NCI-H510A (cell line): ENCODE data around the gene GALNT17.

Source experiments
- DNase-seq: peaks from one replicate; lab custom pipeline; 2025; lab: John Stamatoyannopoulos, UW

The GALNT17 gene

DNA sequence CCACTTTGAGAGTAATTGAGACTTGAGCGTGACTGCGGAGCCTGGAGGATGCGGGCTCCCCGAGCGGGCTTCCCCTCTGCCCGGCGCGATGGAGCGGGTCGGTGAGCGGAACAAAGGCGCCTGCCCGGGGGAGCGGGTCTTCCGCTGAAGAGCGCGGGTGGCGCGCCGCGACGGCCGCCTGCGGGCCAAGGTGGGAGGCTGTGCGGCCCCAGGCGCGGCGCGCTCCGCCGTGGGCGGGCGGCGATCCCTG lies at the start of gene GALNT17:
Gene GALNT17 (plus strand): TSS at position 18 of the 250 bp plus-strand sequence.
- DNase-seq: no peak

DNA sequence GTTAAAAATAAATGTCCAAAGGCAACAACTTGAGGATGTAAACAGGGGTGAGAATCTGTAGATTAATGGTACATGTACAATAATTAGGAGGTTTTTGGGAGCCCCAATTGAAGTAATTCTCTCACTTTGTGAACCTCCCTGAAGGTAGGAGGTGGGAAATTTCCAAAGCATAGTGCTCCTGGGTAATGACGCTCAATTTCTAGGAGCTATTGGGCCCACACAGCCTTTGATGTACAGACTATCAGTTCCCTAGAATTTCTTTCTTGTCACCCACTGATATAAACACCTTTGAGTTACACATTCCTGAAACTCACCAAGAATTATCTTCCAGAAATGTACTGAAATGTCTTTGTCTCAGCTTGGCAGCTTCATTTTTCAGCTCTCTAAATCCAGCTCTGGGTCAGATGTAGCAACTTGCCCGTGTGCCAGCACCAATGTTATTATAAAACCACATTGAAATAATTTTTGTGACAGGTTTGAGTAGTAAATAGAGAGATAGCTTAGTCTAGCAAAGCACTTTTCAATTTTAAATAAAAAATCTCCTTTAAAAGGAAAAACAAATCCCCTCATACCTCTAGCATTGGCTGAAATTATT lies 36.6 kb upstream of the GALNT17 start:
- no peak for DNase-seq

DNA sequence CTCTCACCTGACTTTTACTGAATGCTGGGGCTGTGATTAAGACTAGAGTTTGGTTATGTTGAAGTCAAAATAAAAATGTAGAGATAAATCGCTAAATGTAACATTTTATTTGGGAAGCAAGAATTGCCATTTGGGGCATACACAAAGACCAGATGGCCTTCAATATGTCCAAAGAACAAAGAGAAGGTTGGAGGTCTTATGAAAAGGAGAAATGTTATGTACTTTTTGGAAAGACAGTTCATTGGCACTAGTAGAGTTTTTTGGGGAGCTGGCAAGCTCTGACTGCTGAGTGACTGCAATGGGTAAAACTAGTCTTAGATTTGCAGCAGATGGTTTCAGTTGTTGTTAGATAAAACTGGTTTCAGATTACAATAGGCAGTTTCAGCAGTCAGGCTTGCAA lies 35.6 kb upstream of the GALNT17 start:
- no peak for DNase-seq

DNA sequence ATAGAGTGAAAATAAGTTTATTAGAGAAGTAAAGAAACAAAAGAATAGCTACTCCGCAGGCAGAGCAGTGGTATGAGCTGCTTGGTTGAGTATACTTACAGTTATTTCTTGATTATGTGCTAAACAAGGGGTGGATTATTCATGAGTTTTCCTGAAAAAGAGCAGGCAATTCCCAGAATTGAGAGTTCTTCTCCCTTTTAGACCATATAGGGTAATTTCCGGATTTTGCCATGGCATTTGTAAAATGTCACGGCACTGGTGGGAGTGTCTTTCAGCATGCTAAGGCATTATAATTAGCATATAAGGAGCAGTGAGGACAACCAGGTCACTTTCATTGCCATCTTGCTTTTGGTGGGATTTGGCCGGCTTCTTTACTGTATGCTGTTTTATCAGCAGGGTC lies 25.7 kb upstream of the GALNT17 start:
- no peak for DNase-seq

DNA sequence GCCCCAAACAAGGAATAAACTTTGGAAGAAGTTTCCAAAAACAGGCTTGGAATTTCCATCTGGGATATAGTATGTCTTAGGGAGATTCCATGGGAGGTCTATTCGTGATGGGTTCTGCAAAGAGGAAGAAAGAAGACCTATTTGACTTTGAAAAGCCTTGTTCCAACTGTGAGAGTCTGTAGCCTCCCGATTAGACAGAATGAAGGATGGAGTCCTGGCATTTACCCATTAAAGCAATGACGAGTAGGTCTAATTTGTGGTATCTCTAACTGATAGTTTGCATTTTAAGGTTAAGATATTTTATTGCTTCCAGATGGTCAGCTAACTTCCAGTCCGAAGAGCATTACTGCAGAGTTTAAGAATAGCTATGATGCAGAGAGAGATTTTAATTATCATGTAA lies 19.5 kb upstream of the GALNT17 start:
- no peak for DNase-seq

DNA sequence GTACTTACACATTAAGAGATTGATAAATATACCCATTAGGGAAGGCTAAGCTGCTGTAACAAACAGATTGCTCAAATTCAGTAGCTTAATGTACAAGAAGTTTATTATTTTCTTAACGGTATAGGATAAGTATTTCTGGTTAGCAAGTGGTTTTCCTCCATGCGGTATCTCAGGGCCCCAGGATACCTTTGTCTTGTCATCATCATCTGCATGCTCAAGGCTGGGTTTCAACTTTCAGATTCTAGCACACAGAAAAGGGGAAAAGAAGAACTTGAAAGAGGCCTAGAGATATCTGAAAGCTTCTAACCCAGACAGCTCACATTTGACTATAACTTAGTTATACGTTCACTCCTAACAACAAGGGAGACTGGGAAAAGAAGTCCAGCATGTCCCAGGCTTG lies 11.8 kb upstream of the GALNT17 start:
- no peak for DNase-seq

DNA sequence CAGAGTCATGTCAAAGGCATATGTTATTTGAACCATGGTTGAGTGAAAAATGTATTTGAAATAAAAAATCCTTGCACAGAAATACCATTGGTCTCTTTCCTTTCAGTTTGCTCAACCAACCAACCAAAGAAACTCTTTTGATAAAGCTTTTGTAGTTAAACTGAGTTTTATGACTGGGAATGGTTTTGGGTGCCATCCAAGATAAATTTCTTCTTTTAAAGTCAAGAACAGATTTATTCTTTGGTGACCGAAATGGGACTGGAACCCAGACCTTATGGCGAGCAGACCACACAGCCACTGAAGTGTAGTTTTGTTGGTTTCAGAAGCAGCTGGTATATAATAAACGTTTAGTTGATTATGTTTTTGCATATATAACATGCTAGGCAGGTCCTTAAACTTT lies 2.8 kb upstream of the GALNT17 start:
- no peak for DNase-seq

DNA sequence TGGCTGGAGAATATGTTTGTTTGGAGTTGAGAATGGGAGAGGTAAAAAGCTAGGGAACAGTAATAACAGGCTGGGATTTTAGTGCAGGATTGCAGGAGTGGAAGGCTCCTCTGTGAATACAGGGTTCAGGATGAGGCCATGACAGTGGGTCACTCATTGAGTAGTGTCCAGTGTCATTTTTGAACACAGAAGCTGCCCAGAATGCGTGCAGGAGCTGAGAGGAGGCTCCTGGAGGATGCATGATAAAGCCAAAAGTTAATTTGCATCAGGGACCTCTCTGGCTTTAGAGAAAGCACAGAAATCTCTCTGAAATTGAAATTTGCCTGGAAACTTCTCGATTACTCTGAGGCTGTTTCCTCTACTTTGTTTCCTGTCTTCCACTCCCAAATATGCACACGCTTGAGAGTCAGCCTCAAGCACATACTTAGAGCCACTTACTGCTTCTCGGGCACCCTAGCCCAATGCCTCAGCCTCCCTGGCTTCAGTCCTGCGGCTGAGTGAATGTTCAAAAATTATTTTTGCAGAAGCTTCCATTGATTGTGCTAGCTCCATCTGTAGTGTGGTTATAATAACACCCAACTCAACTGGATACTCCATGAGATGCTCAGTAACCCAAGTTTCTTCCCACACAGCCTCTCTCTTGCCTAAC lies 1.8 kb upstream of the GALNT17 start:
- DNase-seq: no peak

DNA sequence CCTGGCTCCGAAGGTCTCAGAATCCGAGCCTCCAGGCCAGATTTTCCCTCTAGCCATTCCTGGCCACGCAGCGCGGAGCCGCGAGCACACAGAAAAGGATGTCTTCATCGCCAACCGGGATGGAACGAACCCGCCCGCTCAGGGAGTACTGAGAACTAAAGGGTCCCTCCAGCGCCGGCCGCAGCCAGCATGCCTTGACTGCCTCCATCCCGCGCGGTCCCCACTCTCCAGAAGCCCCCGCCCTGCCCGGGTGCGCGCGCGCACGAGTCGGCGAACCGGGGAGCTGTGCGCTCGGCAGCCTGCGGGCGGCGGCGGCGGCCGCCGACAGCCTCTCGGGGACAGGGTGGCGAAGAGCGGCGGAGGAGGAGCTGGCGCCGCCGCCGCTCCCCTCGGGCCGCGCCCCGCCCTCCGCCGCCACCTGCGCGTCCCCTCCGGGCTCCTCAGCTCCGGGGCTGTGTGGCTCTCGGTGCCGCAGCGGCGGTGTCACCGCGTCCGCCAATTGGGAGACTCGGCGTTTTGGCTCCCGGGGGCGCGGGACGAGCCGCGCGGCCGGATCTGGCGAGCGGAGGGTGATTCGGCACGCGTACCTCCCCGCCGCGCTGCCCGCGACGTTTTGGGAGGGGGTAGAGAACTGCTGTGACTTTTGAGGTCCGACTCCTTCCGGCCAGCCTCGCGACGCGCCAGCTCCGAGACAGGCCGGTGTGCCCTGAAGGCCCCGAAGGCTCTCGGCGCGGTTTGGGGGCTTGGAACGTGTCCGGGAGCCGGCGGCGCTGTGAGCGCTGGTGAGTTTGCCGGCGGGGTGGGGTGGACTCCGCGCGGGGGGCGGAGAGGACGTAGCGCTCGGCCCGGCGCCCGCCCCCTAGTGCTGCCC lies 453 bp upstream of the GALNT17 start:
- DNase-seq: no peak

DNA sequence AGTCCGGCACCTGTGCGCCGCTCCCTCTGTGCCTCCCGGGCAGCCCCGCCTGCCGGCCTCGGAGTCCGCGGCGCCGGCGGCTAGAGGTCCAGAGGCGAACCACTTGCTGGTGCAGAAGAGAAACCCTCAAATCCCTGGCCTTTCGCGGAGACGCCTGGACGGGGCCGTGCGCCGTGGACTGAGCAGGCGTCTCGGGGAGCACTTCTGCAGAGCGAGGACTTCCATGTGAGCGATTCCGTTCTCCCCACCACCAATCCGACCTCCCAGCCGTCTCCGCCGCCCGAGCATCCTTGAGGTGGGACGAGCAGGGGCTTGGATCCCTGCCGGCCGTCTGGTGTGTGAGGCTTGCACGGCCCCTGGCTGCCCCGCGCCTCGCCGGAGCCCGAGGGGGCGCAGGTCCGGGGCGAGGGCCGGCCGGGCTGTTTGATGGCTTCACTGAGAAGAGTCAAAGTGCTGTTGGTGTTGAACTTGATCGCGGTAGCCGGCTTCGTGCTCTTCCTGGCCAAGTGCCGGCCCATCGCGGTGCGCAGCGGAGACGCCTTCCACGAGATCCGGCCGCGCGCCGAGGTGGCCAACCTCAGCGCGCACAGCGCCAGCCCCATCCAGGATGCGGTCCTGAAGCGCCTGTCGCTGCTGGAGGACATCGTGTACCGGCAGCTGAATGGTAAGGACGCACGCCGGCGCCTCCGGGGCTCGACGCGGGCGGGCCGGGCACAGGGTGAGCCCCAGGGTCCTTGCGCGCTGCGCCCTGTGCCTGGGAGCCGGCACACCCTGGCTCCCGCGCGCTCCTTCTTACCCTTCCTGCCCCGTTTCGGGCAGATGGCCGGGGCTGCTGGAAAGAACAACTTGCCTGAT lies 660 bp downstream of the GALNT17 start:
- no peak for DNase-seq

DNA sequence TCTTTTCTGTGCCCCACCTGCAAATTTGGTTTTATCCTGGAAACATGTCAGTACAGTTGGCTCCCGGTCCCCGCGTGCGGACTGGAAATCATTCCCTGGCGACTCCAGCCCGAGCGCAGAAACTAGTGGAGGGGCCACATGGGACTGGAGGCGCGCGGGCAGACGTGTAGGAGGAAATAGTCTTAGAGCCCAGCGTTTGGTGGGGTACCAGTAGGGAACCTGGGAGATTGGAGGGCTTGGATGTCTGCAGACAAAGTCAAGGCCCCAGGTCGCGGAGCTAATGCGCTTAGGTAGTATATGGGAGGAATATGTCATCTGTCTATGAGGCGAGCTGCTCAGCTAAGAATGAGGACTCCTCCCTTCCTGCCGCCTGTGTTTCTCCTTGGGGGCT lies 1.3 kb downstream of the GALNT17 start:
- DNase-seq: no peak

DNA sequence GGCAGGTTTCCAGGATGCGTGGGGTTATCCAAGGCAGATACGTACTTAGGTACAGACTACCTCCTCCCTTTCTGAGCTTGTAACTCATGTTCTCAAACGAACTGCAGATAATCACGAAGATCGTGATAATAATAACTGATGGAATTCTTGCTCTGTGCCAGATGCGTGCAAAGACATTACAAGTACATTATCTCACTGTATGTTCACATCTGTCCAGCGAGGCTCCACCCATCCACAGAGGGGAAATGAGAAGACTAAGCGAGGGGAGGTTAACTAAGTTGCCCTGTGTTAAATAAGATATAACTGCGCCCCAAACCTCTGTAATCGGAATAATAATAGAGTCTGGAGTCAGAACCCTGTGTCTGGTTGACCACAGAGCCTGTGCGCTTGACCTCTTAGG lies 1.9 kb downstream of the GALNT17 start:
- no peak for DNase-seq

DNA sequence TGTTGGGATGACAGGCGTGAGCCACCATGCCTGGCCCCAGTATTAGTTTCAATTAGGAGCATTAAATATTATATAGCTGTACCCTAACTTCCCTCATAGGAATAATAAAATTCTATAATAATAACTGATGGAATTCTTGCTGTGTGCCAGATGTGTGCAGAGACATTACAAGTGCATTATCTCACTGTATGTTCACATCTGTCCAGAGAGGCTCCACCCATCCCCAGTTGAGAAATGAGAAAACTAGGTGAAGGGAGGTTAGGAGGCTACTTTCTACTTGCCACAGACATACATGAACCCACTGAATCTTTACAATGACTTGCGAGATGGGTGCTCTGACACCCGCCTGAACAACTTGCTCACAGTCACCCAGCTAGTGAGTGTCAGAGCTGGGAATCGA lies 3.2 kb downstream of the GALNT17 start:
- DNase-seq: no peak

DNA sequence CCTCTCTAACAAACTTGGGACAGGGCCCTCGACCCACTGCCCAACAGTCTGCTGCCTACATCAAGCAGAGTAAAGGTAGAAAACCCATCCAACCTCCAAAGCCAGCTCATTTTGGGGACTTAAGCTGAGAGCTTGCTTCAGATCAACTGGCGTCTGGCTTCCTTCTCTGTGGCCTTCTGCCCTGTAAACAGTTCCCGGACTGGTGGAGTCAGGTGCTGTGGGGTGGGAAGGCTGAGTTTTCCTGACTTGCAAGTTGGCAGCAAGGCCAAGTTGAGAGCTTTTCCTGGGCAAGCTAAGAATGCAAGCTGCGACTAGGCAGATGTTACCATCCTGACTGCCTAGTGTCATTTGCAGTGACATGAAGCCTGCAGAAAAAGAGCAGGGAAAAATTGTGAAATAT lies 3.7 kb downstream of the GALNT17 start:
- no peak for DNase-seq

DNA sequence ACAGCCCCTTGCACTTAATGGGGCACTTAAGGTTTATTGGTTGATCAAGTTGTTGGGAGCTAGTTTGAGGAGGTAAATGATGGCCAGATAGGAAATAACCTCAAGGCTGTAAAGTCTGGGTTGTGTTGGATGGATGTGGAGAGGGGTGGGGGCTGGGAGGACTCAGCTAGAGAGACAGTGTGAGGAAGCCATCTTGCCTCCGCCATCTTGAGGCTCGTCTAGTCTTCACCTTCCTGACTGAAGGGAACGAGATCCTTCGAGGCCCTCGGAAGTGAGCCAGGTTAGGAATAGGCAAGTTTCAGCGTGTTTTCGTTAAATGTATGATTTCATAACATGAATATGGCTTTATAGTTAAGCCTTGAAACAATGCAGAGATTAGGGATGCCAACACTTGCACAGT lies 5.5 kb downstream of the GALNT17 start:
- DNase-seq: no peak

DNA sequence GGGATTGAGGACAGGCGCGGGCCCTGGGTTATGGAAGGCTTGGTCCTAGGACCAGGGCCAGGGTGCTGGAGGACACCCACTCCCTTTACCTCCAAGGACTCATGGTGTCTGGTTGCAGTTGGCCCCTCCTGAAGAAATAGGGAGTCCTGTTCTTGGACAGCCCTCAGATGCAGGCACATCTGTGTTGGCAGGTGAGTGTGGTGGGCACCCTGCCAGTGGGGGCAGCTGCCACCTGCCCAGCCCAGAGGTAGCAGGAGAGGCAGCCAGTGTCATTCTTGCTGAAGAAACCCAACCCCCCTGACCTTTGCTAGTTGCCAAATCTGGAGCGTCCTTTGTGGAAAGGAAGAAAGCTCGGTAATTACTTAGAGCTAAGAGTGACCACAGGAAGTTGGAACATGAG lies 8.3 kb downstream of the GALNT17 start:
- DNase-seq: no peak

DNA sequence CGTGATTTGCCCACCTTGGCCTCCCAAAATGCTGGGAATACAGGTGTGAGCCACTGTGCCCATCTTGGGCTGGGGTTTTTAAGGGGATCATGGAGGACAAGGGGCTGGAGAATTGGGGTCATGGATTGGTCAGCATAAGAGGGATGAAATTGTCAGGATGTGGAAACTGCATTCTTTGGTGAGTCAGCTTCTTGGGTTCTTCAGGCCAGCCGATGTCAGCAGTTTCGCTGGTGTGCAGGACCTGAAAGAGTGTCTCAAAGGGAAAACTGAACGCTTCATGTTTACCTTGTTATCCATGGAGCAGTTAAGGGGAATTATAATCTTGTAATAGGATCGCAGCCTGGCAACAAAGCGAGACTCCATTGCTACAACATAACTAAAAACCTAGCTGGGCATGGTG lies 13.0 kb downstream of the GALNT17 start:
- no peak for DNase-seq

DNA sequence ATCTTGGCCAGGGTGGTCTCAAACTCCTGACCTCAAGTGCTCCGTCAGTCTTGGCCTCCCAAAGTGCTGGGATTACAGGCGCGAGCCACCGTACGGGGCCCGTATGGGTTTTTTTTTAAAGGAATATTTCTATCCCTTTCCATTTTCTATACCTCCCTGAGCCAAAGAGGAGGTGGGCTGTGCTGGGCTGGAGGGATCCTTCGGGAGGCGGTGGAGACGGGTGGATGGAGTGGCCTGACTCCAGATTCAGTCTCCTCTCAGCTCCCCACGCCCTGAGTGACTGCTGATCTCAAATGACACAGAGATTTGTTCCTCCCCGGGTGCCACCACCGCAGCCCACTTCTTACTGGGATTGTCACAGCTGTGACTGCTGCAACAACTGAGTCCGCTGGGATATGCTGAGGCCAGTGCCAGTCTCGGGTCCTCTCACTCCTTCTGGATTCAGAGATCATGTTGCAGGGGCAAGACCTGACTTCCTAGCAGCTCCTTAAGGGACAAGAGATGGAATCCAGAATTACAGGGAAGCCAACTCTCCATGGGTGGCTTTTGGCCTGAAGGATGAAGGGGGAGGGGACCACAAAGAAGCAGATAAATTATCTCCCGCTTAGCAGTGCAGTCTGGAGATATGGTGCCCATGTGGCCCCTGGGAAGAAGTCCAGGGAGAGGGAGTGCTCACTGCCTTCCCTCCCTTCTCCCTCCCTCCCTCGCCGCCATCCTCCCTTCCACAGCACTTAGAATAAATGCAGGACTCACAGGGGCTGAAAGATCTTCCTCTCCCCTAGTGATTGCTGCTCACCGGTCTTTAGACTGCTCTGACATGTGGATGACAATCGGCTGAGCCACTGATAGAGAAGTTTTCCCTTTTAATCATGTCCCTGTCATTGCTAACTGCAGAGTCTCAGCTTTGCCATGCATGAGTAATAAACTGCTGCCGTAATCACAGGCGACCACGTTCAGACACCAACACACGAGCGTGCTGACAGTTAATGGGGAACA lies 14.3 kb downstream of the GALNT17 start:
- no peak for DNase-seq

DNA sequence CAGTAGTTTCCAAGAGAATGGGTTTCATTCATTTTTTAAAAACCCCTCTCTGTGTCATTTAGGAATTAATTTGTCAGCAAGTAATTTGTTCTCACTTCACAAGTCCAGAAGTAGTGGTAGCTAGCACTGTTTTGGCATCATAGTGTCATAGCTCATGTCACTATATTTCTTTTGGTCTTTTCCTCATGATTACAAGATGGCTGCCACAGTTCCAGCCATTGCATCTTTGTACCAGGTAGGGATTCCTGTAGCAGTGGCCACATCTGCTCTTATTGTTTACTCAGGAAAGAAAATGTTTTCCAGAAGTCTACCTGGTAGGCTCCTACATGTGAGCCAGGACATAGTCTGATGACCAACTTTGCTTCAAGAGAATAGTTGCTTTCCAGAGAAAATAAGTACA lies 16.2 kb downstream of the GALNT17 start:
- no peak for DNase-seq

DNA sequence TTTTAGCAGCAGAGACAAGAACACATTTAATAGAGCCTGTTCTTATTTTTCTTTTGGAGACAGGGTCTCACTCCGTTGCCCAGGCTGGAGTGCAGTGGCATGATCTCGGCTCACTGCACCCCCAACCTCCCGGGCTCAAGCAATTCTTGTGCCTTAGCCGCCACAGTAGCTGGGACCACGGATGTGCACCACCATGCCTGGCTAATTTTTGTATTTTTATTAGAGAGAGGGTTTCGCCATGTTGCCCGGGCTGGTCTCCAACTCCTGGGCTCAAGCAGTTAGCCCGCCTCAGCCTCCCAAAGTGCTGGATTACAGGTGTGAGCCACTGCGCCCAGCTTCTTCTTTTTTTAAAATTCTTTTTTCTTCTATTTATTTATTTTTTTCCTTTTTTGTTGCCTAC lies 23.3 kb downstream of the GALNT17 start:
- DNase-seq: no peak

DNA sequence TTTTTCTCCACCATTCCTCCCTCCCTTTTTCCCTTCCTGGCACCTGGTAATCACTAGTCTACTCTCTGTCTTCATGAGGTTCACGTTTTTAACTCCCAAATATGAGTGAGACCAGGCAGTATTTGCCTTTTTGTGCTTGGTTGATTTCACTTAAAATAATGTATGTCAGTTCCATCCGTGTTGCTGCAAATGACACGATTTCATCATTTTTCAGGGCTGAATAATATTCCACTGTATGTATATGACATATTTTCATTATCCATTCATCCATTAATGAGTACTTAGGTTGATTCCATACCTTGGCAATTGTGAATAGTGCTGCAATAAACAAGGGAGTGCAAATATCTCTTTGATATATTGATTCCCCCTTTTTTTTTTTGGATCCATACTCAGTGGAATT lies 25.8 kb downstream of the GALNT17 start:
- no peak for DNase-seq

DNA sequence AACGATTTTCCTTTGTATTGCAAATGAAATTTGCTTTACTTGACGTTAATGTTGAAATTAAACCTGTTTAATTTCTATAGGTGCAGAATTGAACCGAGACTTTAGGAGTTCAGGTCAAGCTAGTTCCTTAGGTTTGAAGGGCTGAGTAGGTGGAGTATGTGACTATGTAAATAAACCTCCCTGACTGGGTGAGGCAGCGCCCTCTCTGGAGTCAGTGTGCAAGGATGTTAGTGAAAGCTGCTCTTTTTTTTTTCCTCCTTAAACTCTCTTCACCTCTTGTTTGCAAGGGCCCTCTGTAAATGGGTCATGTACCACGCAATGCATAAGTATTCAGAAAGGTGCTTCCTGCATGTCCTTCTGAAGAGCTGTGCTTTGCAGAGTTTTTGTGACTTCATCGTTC lies 33.8 kb downstream of the GALNT17 start:
- no peak for DNase-seq
